Sciatic nerve (tissue), 1 donor: ENCODE data around the gene C9orf153. TPM values are rescaled to one million over a fixed set of nuclear protein-coding genes. Genes with fewer than 3 reads are reported as not detected.

Source experiments
- total RNA-seq: library from RNA; stranded (reverse); fragmentation: NEBNext Ultra II Directional; extraction: Animal tissue kit (Norgen Biotek cat#: 25700); gene quantifications from one replicate; pipeline ENCODE4 v1.2.1, GENCODE V29; 2021
- donor health status: DM: no; HTN: no; CAD: no.

The C9orf153 gene
- total RNA-seq, 1 donor from 2014 or later, result 0.98 TPM

Other genes starting within 250 kb of the C9orf153 start
- gene GOLM1, start 160.1 kb downstream of the C9orf153 start, total RNA-seq, result 20.9 TPM
- gene ISCA1, start 22.9 kb upstream of the C9orf153 start, total RNA-seq, result 32.5 TPM
- gene TUT7, start 94.8 kb upstream of the C9orf153 start, total RNA-seq, result 33.5 TPM